H1 (cell line): ENCODE measurements around the gene GUCY1A2. TPM values are rescaled to one million over a fixed set of nuclear protein-coding genes. Genes with fewer than 3 reads are reported as not detected.

Experiments used
- CTCF ChIA-PET: fragments of 300-600 bp; sonication (Branson Sonifier 250); formaldehyde crosslinking; loops from one replicate; lab custom pipeline; 2021; ENCODE audit not compliant: partially characterized antibody; lab: Charles Lee
- POLR2A ChIA-PET: fragments of 300-600 bp; sonication (Branson Sonifier 250); formaldehyde crosslinking; loops from one replicate; lab custom pipeline; 2021; ENCODE audit warnings: inconsistent platforms; ENCODE audit not compliant: partially characterized antibody; lab: Charles Lee
- DNase-seq, 2 experiments: peaks; one replicate each; pipeline versions ENCODE4 v3.0.0 to v3.0.0-alpha.2; 2010 to 2022; ENCODE audit warnings: low spot score in 2 of 2, low read depth in 1 of 2, mixed read lengths in 1 of 2
- FAIRE-seq: peaks from 2 replicates; lab custom pipeline; 2011; peaks lifted over from hg19 to GRCh38; lab: Jason Lieb, UNC
- H2AFZ ChIP-seq: 2 replicates; pipeline ENCODE4 v1.8.1; 2012; ENCODE audit warnings: low read length, inconsistent platforms
- H2AK5ac ChIP-seq: 2 replicates; pipeline ENCODE4 v1.6.1; 2013; ENCODE audit warnings: low read depth, low read length
- H2BK120ac ChIP-seq: replicated peaks from 2 replicates; pipeline ENCODE3; 2013; ENCODE audit warnings: low read depth, low read length, inconsistent platforms
- H2BK12ac ChIP-seq: 2 replicates; pipeline ENCODE4 v1.6.1; 2013; ENCODE audit warnings: low read depth, low read length
- H2BK15ac ChIP-seq: 2 replicates; pipeline ENCODE4 v1.6.1; 2013; ENCODE audit warnings: low read length
- H2BK20ac ChIP-seq: 2 replicates; pipeline ENCODE4 v1.6.1; 2013; ENCODE audit warnings: low read length
- H2BK5ac ChIP-seq: 2 replicates; pipeline ENCODE4 v1.6.1; 2013; ENCODE audit warnings: low read depth, low read length
- H3K14ac ChIP-seq: 2 replicates; pipeline ENCODE4 v1.6.1; 2013; ENCODE audit warnings: inconsistent platforms; ENCODE audit not compliant: insufficient read length
- H3K18ac ChIP-seq: 2 replicates; pipeline ENCODE4 v1.6.1; 2013; ENCODE audit warnings: low read length; ENCODE audit errors: extremely low read depth
- H3K23ac ChIP-seq: 2 replicates; pipeline ENCODE4 v1.6.1; 2013; ENCODE audit warnings: inconsistent platforms; ENCODE audit not compliant: insufficient read length
- H3K23me2 ChIP-seq: 2 replicates; pipeline ENCODE4 v1.6.1; 2013; ENCODE audit warnings: low read depth, low read length
- H3K27ac ChIP-seq: 2 replicates; pipeline ENCODE4 v1.6.1; 2011; ENCODE audit warnings: low read depth, low read length, inconsistent platforms
- H3K27me3 ChIP-seq, 4 experiments: replicated peaks in 1 of 4; 1 replicate in 1 of 4; 2 replicates in 3 of 4; pipeline versions ENCODE4 v1.6.1 to v1.8.1; 2011 to 2013; ENCODE audit warnings: low read length in 3 of 4, mild to moderate bottlenecking in 3 of 4, inconsistent platforms in 2 of 4, mixed read lengths in 2 of 4, moderate library complexity in 1 of 4; ENCODE audit not compliant: control insufficient read depth in 3 of 4, insufficient read depth in 3 of 4; ENCODE audit errors: extremely low read depth in 1 of 4
- H3K36me3 ChIP-seq, 4 experiments: 2 replicates each; pipeline versions ENCODE4 v1.6.1 to v1.8.1; 2011 to 2013; ENCODE audit warnings: mild to moderate bottlenecking in 4 of 4, low read length in 3 of 4, moderate library complexity in 2 of 4, control low read depth in 1 of 4, inconsistent platforms in 1 of 4; ENCODE audit not compliant: insufficient read depth in 4 of 4, control insufficient read depth in 2 of 4
- H3K4ac ChIP-seq: replicated peaks from 2 replicates; pipeline ENCODE3; 2013; ENCODE audit warnings: low read length, low read depth, mixed read lengths, inconsistent platforms; ENCODE audit not compliant: insufficient read length
- H3K4me1 ChIP-seq, 4 experiments: replicated peaks in 1 of 4; 1 replicate in 1 of 4; 2 replicates in 3 of 4; pipeline versions ENCODE4 v1.6.1 to v1.8.1; 2011 to 2013; ENCODE audit warnings: low read length in 3 of 4, inconsistent platforms in 2 of 4, mixed read lengths in 1 of 4; ENCODE audit not compliant: insufficient read depth in 4 of 4, control insufficient read depth in 3 of 4
- H3K4me2 ChIP-seq, 2 experiments: 2 replicates each; pipeline versions ENCODE4 v1.6.1 to v1.8.1; 2011 to 2013; ENCODE audit warnings: low read depth in 2 of 2, low read length in 2 of 2, control low read depth in 1 of 2, inconsistent platforms in 1 of 2, mild to moderate bottlenecking in 1 of 2; ENCODE audit not compliant: insufficient read depth in 1 of 2
- H3K4me3 ChIP-seq, 4 experiments: fragments of 200-600, 300-600 bp in 1 of 4; sonication (generic), shearing (Covaris generic), sonication (Bioruptor Twin) in 1 of 4; 2 replicates each; pipeline versions ENCODE4 v1.5.1 to v1.8.1; 2011 to 2016; ENCODE audit warnings: low read length in 4 of 4, low read depth in 3 of 4, control low read depth in 2 of 4, inconsistent platforms in 2 of 4, mild to moderate bottlenecking in 2 of 4, mixed read lengths in 1 of 4, moderate library complexity in 1 of 4; ENCODE audit not compliant: insufficient read depth in 2 of 4; ENCODE audit errors: extremely low read depth in 1 of 4
- H3K56ac ChIP-seq: replicated peaks from 2 replicates; pipeline ENCODE3; 2013; ENCODE audit warnings: low read depth, mild to moderate bottlenecking, mixed read lengths, low read length, inconsistent platforms; ENCODE audit not compliant: insufficient read length
- H3K79me1 ChIP-seq: 2 replicates; pipeline ENCODE4 v1.6.1; 2013; ENCODE audit warnings: low read depth, low read length, control low read depth
- H3K79me2 ChIP-seq, 2 experiments: 2 replicates each; pipeline versions ENCODE4 v1.6.1 to v1.8.1; 2012 to 2013; ENCODE audit warnings: low read length in 2 of 2, mild to moderate bottlenecking in 2 of 2, inconsistent platforms in 1 of 2; ENCODE audit not compliant: insufficient read depth in 2 of 2, control insufficient read depth in 1 of 2
- H3K9ac ChIP-seq, 4 experiments: replicated peaks in 1 of 4; 1 replicate in 1 of 4; 2 replicates in 3 of 4; pipeline versions ENCODE4 v1.6.1 to v1.8.1; 2011 to 2013; ENCODE audit warnings: low read depth in 3 of 4, low read length in 3 of 4, control low read depth in 2 of 4, mild to moderate bottlenecking in 2 of 4, moderate library complexity in 2 of 4, inconsistent platforms in 1 of 4; ENCODE audit errors: extremely low read depth in 1 of 4
- H3K9me3 ChIP-seq, 2 experiments: 2 replicates each; pipeline versions ENCODE4 v1.6.1 to v1.8.1; 2012 to 2013; ENCODE audit warnings: mild to moderate bottlenecking in 2 of 2, moderate library complexity in 2 of 2, control low read depth in 1 of 2, inconsistent platforms in 1 of 2, low read depth in 1 of 2, low read length in 1 of 2, mixed read lengths in 1 of 2; ENCODE audit not compliant: insufficient read depth in 2 of 2
- H4K20me1 ChIP-seq, 2 experiments: replicated peaks in 1 of 2; 2 replicates each; pipeline versions ENCODE3 to v1.8.1; 2011 to 2013; ENCODE audit warnings: inconsistent platforms in 2 of 2, low read length in 2 of 2, mild to moderate bottlenecking in 1 of 2; ENCODE audit not compliant: insufficient read depth in 2 of 2, control insufficient read depth in 1 of 2
- H4K5ac ChIP-seq: 2 replicates; pipeline ENCODE4 v1.6.1; 2013; ENCODE audit warnings: low read length, low read depth, mixed read lengths, inconsistent platforms; ENCODE audit not compliant: insufficient read length
- H4K8ac ChIP-seq: 2 replicates; pipeline ENCODE4 v1.8.0; 2013; ENCODE audit warnings: mild to moderate bottlenecking, moderate library complexity, low read length, inconsistent platforms; ENCODE audit not compliant: insufficient read depth; ENCODE audit errors: extremely low read depth
- H4K91ac ChIP-seq: replicated peaks from 2 replicates; pipeline ENCODE3; 2013; ENCODE audit warnings: low read length, mixed read lengths, inconsistent platforms; ENCODE audit not compliant: insufficient read length
- EP300 ChIP-seq, 2 experiments: IDR thresholded peaks; 1 replicate in 1 of 2; 2 replicates in 1 of 2; pipeline ENCODE4 v1.6.1; 2011 to 2012; ENCODE audit warnings: low read depth in 2 of 2, low read length in 2 of 2, mild to moderate bottlenecking in 2 of 2, borderline replicate concordance in 1 of 2, inconsistent platforms in 1 of 2, moderate library complexity in 1 of 2
- TAF1 ChIP-seq: IDR thresholded peaks from 2 replicates; pipeline ENCODE4 v1.6.1; 2011; ENCODE audit warnings: mild to moderate bottlenecking, low read depth, low read length
- ZNF274 ChIP-seq: IDR thresholded peaks from 2 replicates; pipeline ENCODE4 v1.7.0; 2012; ENCODE audit warnings: low read length, borderline replicate concordance; ENCODE audit errors: extremely low read depth
- WGBS, 2 experiments: shearing (Covaris generic) in 1 of 2; methylation state at CpG; one replicate each; pipeline versions ENCODE4 v1.1.6 to v1.1.7; 2013 to 2015; ENCODE audit warnings: low lambda C conversion rate in 2 of 2, mixed read lengths in 2 of 2, inconsistent platforms in 1 of 2, low coverage in 1 of 2, missing lambda C conversion rate in 1 of 2; ENCODE audit not compliant: insufficient replicate concordance in 2 of 2, insufficient coverage in 1 of 2, insufficient read length in 1 of 2; ENCODE audit errors: extremely low coverage in 1 of 2, missing lambda C conversion rate in 1 of 2; 5-methylcytosine and 5-hydroxymethylcytosine counted together
- polyA plus RNA-seq, 7 experiments: library from polyadenylated mRNA; depleted of rRNA in 3 of 7; stranded (reverse) in 5 of 7; unstranded in 2 of 7; fragments of >200 nt in 5 of 7; fragments of 200-250 nt in 2 of 7; gene quantifications; 1 replicate in 5 of 7; 2 replicates in 1 of 7; 4 replicates in 1 of 7; pipeline versions ENCODE4 v1.2.1 to v1.2.3, GENCODE V29; 2011 to 2013; ENCODE audit warnings: missing spikeins in 2 of 7, mixed read lengths in 2 of 7
- total RNA-seq: library from RNA; stranded (reverse); fragmentation: NEBNext Ultra II Directional; extraction: Animal tissue kit (Norgen Biotek cat#: 25700); gene quantifications from 2 replicates; pipeline ENCODE4 v1.2.1, GENCODE V29; 2021

The GUCY1A2 gene
- total and polyA plus RNA-seq, 2 of the 8 experiments (the other 6 are each of a cell fraction or from before 2014, with no cell fraction given): 0.11 to 1.9 TPM

GRCh38 chr11:106840146-106840545 lies 178.1 kb downstream of the GUCY1A2 start:
- no peak overlapping the region for H3K56ac ChIP-seq
- no peak overlapping the region for H4K5ac ChIP-seq
- no peak overlapping the region for H2BK5ac ChIP-seq
- no peak overlapping the region for H3K23ac ChIP-seq
- H3K14ac ChIP-seq: no peak overlapping the region
- H3K36me3 ChIP-seq: no peaks in the 10 kb centered on the region
- ChIA-PET POLR2A (no interaction called here), CTCF (no interaction called here)
- H3K27ac ChIP-seq: no peak overlapping the region
- no peaks in the 10 kb centered on the region for H3K79me2 ChIP-seq
- no peak overlapping the region for H4K91ac ChIP-seq
- no peaks in the 10 kb centered on the region for H4K20me1 ChIP-seq
- WGBS, 2 experiments: 94% methylated on average over 1 of the region's 1 CpG; no CpG with 5 or more reads in 1 of the 2 experiments
- no peak for TF ChIP-seq ZNF274
- no peak for TF ChIP-seq EP300 (IDR thresholded peaks at IDR 0.05; ENCODE audit: borderline replicate concordance in 1 of 2, low read depth in 2 of 2, low read length in 2 of 2)
- TF ChIP-seq TAF1: no peak
- no peak overlapping the region for H2BK20ac ChIP-seq
- H2BK12ac ChIP-seq: no peak overlapping the region
- no peaks in the 10 kb centered on the region for H3K79me1 ChIP-seq
- H3K4me3 ChIP-seq: no peak overlapping the region
- H3K27me3 ChIP-seq: no peaks in the 10 kb centered on the region
- no peak overlapping the region for H4K8ac ChIP-seq
- no peak overlapping the region for H3K4me2 ChIP-seq
- H3K23me2 ChIP-seq: no peaks in the 10 kb centered on the region
- no peaks in the 10 kb centered on the region for H3K9me3 ChIP-seq
- FAIRE-seq: no peak
- H3K18ac ChIP-seq: no peak overlapping the region
- H2BK120ac ChIP-seq: no peak overlapping the region
- no peak overlapping the region for H3K4ac ChIP-seq
- no peak overlapping the region for H3K9ac ChIP-seq
- peaks cover 0 to 3% (median 0%) of the 10 kb centered on the region in 4 experiments; a peak in 1 of 7 replicates for H3K4me1 ChIP-seq
- H2AK5ac ChIP-seq: no peak overlapping the region
- DNase-seq: no peak
- no peak overlapping the region for H2BK15ac ChIP-seq
- no peak overlapping the region for H2AFZ ChIP-seq
